NCI-H1105 treated with DMSO at 0.1 percent for 48 hours (cell line): ENCODE results near the gene CPEB4.

Experiments used
- DNase-seq: peaks from one replicate; lab custom pipeline; 2025; lab: John Stamatoyannopoulos, UW

The CPEB4 gene

GRCh38 chr5:173944511-173944910 lies 56.4 kb downstream of the CPEB4 start:
- DNase-seq = no peak

- no peak for DNase-seq
Observed at GRCh38 chr5:173945160-173945559, 57.0 kb downstream of the CPEB4 start.

DNA sequence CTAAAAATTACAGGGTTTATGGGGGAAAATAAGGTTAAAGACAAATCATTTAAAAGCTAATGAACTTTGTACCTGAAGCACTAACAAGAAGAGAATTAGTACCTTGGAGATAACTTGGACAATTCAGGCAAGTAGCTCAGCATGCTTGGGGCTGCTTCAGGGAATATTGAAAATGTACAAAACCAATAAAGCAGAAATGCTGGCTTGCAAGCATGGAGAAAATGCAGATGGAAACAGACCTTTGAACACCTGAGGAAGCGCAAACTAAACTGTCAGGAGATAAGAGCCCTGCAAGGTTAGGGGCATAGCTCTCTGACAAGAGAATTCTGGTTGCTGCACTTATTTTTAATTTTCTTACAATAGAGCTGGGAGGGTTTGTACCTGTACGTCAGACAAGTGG lies 58.2 kb downstream of the CPEB4 start:
- DNase-seq = no peak

- no peak for DNase-seq
Observed at GRCh38 chr5:173950829-173951228, 62.7 kb downstream of the CPEB4 start.

DNA sequence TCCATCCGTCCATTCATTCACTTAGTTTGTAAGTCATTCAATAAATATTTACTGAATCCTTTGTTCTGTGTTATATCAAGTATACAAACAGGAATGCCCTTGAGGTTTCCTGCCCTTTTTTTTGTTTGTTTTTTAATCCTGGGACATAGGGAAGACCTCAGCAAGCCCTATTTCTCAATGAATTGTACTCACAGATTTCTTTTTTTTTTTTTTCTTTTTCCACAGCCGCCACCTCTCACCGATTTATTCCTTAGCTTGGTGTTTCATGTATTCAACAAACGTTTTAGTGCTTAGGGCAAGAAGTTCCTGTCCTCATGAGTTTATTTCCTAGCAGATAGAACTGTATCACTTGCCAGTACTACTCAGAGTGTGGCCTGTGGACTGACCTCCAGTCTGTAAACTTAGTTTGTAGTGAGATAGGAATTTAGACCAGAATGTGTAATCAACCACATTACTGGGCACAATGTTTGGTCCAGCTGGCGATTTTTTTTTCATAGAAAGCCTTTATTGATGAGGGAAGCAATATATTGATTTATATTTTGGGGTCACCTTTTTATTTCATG lies 65.5 kb downstream of the CPEB4 start:
- DNase-seq = no peak

DNA sequence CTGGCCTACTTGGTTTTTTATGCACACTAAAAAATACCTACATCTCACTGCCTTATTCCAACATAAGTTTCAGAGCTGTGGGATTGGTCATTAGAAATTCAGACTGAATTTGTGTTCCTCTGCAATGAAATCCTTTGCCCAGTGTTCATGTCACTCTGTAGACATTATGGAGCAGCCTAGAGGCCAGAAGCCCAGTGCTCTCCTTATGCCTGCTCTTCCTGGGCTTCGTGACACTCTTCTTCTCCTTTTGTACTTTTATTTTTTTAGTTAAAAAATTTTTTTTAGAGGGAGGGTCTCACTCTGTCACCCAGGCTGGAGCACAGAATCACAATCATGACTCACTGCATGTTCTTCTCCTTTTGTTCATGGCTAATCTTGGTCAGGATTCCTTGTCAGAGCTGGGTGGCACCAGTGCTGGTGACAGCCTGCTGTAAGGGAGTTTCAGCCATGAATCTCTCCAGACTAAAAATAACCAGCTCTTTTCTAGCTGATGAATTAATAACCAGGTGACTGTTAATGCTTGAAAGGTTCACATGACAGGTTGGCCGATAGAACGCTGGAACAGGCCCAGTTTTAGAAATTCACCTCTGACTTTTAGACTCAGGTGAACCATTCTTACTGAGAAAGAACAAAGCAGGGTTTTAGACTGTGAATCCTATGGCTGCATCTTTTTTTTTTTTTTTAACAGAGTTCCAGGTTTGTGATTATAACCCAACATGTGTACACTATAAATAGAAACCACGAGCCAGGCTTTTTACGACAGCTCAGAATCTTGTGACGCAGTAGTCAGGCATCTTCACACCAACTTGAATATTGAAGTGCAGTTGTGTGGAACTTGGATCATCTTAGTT lies 66.7 kb downstream of the CPEB4 start:
- no peak for DNase-seq

DNA sequence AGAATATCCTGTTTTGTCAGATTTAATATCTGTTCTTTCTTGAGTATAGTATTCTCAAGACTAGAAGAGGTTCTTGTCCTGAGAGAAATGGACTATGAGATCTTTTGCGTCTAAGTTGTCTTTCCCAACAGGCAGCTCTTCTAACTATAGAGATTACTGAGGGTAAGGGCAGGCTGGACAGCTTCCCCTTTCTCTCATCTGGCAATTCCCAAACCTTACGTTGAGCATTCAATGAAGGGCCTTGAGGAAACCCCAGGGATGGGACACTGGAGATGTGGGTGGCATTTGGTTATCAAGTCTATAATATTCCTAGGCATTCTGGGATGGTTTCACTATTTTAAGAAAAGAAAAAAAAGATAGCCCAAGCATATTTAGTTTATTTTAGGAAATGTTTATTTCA lies 72.8 kb downstream of the CPEB4 start:
- DNase-seq = no peak

DNA sequence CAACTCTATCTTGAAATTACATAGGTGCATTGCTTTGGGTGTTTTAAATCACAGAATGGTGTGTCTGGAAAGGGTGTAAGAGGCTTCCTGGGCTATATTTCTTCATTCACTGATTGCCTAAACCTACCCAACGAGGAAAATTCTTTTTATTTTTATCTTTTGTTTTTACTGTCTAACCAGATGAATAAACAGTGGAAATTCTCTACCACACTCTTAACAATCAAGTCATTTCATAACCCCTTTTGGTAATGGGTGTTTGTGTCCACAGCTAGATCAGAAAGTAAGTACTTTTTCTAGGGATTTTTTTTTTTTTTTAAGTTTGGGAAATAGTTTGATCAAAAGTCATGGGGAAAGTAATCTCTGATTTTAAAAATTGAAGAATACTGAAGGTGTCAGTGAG lies 73.3 kb downstream of the CPEB4 start:
- no peak for DNase-seq

GRCh38 chr5:173962436-173962972 lies 74.4 kb downstream of the CPEB4 start:
- DNase-seq = no peak

DNA sequence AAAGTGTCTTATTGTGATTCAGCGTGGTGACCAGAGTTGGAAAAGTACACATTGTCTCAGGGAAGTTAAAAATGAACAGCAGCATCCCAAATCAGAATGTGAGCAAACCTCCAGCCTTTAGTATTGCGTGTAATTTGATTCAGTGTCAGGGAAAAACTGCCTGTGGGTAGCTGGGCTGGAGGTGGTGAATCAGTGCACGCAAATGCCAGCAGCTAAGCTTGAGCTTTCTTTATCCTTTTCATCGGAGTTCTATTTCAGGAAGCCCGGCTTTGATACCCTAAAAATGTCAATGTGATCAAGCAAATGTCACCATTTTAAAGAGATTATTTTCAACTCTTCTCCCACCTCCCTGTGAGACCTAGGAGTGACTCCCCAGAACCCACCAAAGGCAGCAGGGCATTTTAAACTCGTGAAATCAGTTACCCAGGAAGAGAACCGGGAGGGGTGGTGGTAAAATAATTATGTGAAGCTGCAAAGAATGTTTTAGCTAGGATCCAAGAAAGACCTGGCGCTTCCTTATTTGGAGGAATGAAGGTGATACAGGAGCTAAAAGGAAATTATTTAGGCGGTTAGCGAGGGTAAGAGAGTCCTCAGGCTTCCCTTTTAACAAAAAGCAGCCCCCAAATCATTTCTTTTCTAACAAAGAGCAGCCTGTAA lies 75.2 kb downstream of the CPEB4 start:
- DNase-seq = no peak

DNA sequence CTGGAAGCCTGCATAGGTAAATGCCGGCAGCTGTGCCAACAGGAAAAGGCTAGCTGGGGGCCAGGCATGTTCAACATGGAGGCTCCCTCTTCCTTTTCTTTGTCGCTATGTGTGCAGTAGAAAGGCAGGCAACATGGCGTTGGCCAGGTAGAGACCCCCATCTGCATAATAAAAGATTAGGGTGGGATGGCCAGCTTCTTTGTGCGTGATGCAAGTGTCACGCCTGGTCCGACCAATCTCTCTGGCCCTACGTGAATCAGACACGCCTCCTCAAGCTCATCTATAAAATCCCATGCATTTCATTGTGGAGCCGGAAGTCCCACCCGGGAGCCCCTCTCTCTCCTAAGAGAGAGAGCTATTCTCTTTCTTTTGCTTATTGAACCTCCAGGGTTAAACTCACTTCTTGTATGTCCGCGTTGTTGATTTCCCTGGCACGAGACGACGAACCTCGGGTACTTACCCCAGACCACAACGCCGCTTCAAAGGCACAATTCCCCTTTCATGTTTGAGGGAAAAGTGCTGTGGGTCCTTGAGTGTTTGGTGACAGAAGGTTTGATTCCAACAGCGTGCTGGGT lies 75.8 kb downstream of the CPEB4 start:
- DNase-seq = no peak

DNA sequence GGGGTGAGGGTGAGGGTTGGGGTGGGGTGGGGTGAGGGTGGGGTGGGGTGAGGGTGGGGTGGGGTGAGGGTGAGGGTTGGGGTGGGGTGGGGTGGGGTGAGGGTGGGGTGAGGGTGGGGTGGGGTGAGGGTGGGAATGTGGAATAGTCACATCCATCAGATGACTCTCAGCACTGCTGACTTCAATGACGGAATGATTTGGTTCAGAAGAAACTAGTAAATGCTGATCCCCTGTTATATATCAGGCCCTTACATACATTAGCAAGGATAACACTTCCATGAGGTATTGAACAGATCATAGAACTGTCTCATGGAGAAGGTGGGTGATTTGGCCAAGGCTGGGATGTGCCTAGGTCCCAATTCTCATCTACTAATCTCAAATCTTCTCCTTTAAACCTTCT lies 76.4 kb downstream of the CPEB4 start:
- no peak for DNase-seq

GRCh38 chr5:173967241-173967640 lies 79.1 kb downstream of the CPEB4 start:
- no peak for DNase-seq

GRCh38 chr5:173968154-173968797 lies 80.1 kb downstream of the CPEB4 start:
- no peak for DNase-seq

DNA sequence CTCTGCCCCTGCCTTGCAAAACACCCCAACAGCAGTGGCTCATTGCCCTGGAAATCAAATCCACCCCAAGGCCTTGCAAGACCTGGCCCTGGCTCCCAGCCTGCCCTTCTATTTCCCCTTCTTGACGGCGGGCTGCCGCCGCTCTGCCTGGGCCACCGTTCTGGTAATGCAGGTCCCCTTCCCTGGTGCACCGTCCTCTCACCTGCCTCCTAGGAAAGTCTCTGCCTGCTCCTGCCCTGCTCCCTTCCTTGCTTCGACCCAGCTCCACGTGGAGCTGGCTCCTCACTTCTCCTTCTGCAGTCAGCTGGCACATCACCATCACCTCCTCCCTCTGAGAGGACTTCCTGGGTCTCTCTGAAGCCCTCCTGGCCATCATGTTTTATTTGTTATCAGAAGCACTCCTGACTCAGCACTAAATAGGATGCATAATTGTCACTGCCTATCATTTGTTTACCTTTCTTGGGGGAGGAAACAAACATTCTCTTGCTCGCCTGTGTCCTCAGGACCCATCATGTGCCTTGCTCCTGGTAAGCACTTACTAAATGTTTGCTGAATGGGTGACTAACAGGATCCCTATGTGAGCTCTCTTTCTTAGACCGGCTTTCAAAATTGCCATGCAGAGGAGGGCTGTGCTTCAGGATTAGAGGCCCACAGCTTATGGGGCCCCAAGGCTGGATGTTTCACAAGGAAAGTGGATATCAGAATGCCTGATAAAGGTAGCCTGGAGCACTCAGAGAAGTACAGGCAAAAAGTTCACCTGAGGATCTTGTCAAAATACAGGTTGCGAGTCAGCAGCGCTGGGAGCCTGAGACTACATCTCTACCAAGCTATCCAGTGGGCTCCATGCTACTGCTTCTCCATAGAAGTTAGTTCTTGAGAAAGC lies 81.3 kb downstream of the CPEB4 start:
- DNase-seq = no peak

DNA sequence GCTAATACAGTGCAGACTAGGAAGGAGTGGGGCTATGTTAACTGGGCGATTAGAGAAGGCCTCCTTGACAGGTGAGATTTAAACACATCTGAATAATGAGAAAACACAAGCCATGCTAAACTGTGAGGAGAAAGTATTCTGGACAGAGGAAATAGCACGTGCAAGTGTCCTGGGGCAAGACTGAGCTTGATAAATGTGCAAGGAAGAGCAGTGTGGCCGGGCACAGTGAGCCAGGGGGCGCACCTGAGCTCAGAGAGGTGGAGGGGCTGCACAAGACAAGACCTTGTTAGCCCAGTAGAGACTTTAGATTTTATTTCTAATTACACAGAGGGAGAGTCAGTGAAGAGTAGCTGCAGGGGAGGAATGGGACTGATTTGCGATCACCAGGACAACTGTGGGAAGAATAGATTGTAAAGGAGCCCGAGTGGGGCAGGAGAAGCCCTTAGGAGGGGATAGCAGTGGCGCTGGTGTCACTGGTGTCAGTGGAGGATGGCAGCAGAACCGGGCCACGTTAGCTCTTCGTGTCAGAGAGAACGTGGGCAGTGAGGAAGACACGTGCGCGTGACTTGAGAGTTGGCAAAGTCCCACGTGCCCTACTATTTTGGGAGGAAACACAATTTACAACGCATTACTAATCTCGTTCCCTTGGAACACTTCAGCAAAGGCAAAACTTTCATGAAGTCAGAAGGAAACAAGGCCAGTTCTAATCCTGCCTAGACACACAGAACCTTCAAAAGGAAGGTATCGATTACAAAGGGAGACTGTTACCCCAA lies 82.9 kb downstream of the CPEB4 start:
- DNase-seq = no peak

DNA sequence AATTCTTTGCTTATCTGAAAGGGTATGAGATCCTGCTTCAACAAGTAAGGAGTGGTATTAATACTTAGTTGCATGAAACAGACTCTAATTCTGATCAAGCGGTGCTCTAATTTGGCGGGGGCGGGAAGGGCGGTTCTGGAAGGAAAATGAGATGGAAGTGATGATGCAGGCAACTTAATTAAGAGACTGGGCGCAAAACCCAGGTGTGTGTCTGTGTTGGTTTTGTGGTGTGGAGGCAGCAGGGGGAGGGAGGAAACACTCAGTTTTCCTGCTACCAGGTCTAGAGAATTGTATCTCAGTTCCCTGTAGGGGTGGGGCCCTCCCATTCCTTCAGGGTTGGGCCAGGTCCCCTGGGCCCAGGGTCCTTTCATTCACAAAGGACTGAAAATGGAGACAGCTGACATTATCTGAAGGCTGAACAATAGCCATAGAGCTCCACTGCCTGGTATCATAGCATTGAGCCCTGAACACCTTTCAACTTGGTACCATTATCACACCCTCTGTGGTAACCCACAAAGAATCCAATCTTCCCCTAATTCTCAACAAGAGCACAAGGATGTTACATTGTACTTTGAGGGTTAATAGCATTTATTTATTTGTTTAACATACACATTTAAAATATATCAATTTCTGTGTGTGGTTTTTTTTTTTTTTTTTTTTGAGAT lies 83.7 kb downstream of the CPEB4 start:
- no peak for DNase-seq

- no peak for DNase-seq
Observed at GRCh38 chr5:173972607-173972924, 84.4 kb downstream of the CPEB4 start.

- peak; percentile 55 for DNase-seq
Observed at GRCh38 chr5:173972925-173973615, 84.9 kb downstream of the CPEB4 start.
